Tibial nerve (tissue), 3 donors: ENCODE results near the gene MYD88.

Experiments
- POLR2A ChIP-seq, 2 donors: fragments of 450-650 bp; IDR thresholded peaks; one replicate each; pipeline ENCODE4 v1.6.1; 2017; ENCODE audit warnings: antibody characterized with exemption in 2 of 2, mild to moderate bottlenecking in 2 of 2, moderate library complexity in 2 of 2
- TF ChIP-seq, protein P1 (sequence below), 5 experiments: fragments of 200-600 bp in 3 of 5; fragments of 450-650 bp in 2 of 5; sonication (generic) in 3 of 5; IDR thresholded peaks; one replicate each; pipeline ENCODE4 v1.5.1; 2016 to 2019; ENCODE audit warnings: antibody characterized with exemption in 5 of 5, mild to moderate bottlenecking in 3 of 5, moderate library complexity in 2 of 5

DNA sequence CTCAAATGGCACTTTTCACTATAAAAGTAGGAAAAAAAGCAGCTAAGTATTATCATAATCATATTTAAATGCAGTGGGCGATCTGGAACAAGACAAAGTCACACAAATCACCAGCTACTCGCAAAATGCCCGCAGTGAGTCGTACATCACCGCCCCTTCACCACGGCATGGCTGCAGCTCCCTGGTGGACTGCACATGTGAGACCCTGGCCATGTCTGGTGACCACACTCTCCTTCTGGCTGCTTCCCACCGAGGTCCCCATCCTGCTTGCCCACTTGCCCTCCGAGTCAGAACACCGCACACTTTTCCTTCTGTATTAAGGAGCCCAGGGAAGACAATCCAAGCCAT, 40.1 kb upstream of the MYD88 start:
- TF ChIP-seq, protein P1, sequence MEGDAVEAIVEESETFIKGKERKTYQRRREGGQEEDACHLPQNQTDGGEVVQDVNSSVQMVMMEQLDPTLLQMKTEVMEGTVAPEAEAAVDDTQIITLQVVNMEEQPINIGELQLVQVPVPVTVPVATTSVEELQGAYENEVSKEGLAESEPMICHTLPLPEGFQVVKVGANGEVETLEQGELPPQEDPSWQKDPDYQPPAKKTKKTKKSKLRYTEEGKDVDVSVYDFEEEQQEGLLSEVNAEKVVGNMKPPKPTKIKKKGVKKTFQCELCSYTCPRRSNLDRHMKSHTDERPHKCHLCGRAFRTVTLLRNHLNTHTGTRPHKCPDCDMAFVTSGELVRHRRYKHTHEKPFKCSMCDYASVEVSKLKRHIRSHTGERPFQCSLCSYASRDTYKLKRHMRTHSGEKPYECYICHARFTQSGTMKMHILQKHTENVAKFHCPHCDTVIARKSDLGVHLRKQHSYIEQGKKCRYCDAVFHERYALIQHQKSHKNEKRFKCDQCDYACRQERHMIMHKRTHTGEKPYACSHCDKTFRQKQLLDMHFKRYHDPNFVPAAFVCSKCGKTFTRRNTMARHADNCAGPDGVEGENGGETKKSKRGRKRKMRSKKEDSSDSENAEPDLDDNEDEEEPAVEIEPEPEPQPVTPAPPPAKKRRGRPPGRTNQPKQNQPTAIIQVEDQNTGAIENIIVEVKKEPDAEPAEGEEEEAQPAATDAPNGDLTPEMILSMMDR (IDR thresholded peaks at IDR 0.05): no peak
- TF ChIP-seq POLR2A (IDR thresholded peaks at IDR 0.05): no peak
